H9 (cell line): ENCODE results near the gene GTF2E1. TPM values are rescaled to one million over a fixed set of nuclear protein-coding genes. Genes with fewer than 3 reads are reported as not detected.

Source experiments
- DNase-seq: peaks from one replicate; pipeline ENCODE4 v3.0.0-alpha.2; 2017
- H2AFZ ChIP-seq: one replicate; pipeline ENCODE4 v1.6.1; 2013; ENCODE audit warnings: mild to moderate bottlenecking, low read length, control low read depth, moderate library complexity
- H2AK5ac ChIP-seq: 2 replicates; pipeline ENCODE4 v1.6.1; 2013; ENCODE audit warnings: low read length, control low read depth, mixed read lengths; ENCODE audit not compliant: insufficient read length
- H2BK120ac ChIP-seq: one replicate; pipeline ENCODE4 v1.6.1; 2013; ENCODE audit warnings: low read depth, mild to moderate bottlenecking, low read length, control low read depth, inconsistent platforms; ENCODE audit not compliant: poor library complexity, severe bottlenecking
- H2BK12ac ChIP-seq: 2 replicates; pipeline ENCODE4 v1.6.1; 2013; ENCODE audit warnings: low read length, control low read depth, mixed read lengths, low read depth; ENCODE audit not compliant: insufficient read length
- H2BK15ac ChIP-seq: 2 replicates; pipeline ENCODE4 v1.6.1; 2013; ENCODE audit warnings: low read depth, low read length, control low read depth
- H2BK20ac ChIP-seq: one replicate; pipeline ENCODE4 v1.6.1; 2013; ENCODE audit warnings: low read depth, mild to moderate bottlenecking, low read length, control low read depth, inconsistent platforms; ENCODE audit not compliant: poor library complexity, severe bottlenecking
- H2BK5ac ChIP-seq: 2 replicates; pipeline ENCODE4 v1.6.1; 2013; ENCODE audit warnings: low read length, control low read depth, mixed read lengths; ENCODE audit not compliant: insufficient read length
- H3K14ac ChIP-seq: 2 replicates; pipeline ENCODE4 v1.6.1; 2013; ENCODE audit warnings: low read length, control low read depth; ENCODE audit not compliant: insufficient read depth
- H3K18ac ChIP-seq: 2 replicates; pipeline ENCODE4 v1.6.1; 2013; ENCODE audit warnings: low read depth, mild to moderate bottlenecking, mixed read lengths, low read length, control low read depth; ENCODE audit not compliant: insufficient read length
- H3K23ac ChIP-seq: 2 replicates; pipeline ENCODE4 v1.6.1; 2013; ENCODE audit warnings: low read length, control low read depth, mixed read lengths, low read depth; ENCODE audit not compliant: insufficient read length
- H3K23me2 ChIP-seq: 2 replicates; pipeline ENCODE4 v1.6.1; 2013; ENCODE audit warnings: low read depth, mild to moderate bottlenecking, mixed read lengths, low read length, control low read depth; ENCODE audit not compliant: insufficient read length, poor library complexity, severe bottlenecking
- H3K27ac ChIP-seq: 2 replicates; pipeline ENCODE4 v1.5.1; 2013; ENCODE audit warnings: low read length, control low read depth, mixed read lengths, low read depth; ENCODE audit not compliant: insufficient read length
- H3K27me3 ChIP-seq: 2 replicates; pipeline ENCODE4 v1.6.1; 2013; ENCODE audit warnings: low read length, control low read depth, inconsistent platforms; ENCODE audit not compliant: insufficient read depth
- H3K4ac ChIP-seq: 2 replicates; pipeline ENCODE4 v1.6.1; 2013; ENCODE audit warnings: low read depth, mild to moderate bottlenecking, control low read depth, inconsistent platforms, low read length, moderate library complexity
- H3K4me1 ChIP-seq: 2 replicates; pipeline ENCODE4 v1.6.1; 2013; ENCODE audit warnings: low read length, control low read depth, inconsistent platforms; ENCODE audit not compliant: insufficient read depth
- H3K4me2 ChIP-seq: 2 replicates; pipeline ENCODE4 v1.6.1; 2013; ENCODE audit warnings: low read length, control low read depth, mixed read lengths; ENCODE audit not compliant: insufficient read length, insufficient read depth
- H3K56ac ChIP-seq: 2 replicates; pipeline ENCODE4 v1.6.1; 2013; ENCODE audit warnings: low read depth, mild to moderate bottlenecking, mixed read lengths, low read length, control low read depth; ENCODE audit not compliant: insufficient read length
- H3K79me1 ChIP-seq: 2 replicates; pipeline ENCODE4 v1.6.1; 2013; ENCODE audit warnings: low read depth, mild to moderate bottlenecking, moderate library complexity, low read length, control low read depth, inconsistent platforms; ENCODE audit not compliant: insufficient read depth, poor library complexity, severe bottlenecking
- H3K79me2 ChIP-seq: 2 replicates; pipeline ENCODE4 v1.6.1; 2013; ENCODE audit warnings: low read length, control low read depth, inconsistent platforms; ENCODE audit not compliant: insufficient read depth
- H3K9ac ChIP-seq: 2 replicates; pipeline ENCODE4 v1.6.1; 2013; ENCODE audit warnings: low read length, control low read depth, mixed read lengths; ENCODE audit not compliant: insufficient read length; ENCODE audit errors: extremely low read depth
- H3K9me3 ChIP-seq: one replicate; pipeline ENCODE4 v1.6.1; 2013; ENCODE audit warnings: low read depth, low read length, inconsistent platforms; ENCODE audit not compliant: control insufficient read depth
- H3T11ph ChIP-seq: one replicate; pipeline ENCODE4 v1.6.1; 2013; ENCODE audit warnings: mild to moderate bottlenecking, low read length, control low read depth, inconsistent platforms
- H4K20me1 ChIP-seq: one replicate; pipeline ENCODE4 v1.6.1; 2013; ENCODE audit not compliant: control insufficient read depth, insufficient read length, insufficient read depth
- H4K5ac ChIP-seq: 2 replicates; pipeline ENCODE4 v1.6.1; 2013; ENCODE audit warnings: low read depth, mild to moderate bottlenecking, mixed read lengths, low read length, control low read depth; ENCODE audit not compliant: insufficient read length
- H4K8ac ChIP-seq: replicated peaks from 2 replicates; pipeline ENCODE4 v1.6.1; 2013; ENCODE audit warnings: low read length, control low read depth, mixed read lengths, low read depth; ENCODE audit not compliant: insufficient read length
- H4K91ac ChIP-seq: 2 replicates; pipeline ENCODE4 v1.6.1; 2013; ENCODE audit warnings: low read depth, mild to moderate bottlenecking, moderate library complexity, mixed read lengths, low read length, control low read depth; ENCODE audit not compliant: insufficient read length
- H3K27ac Mint-ChIP-seq, 3 experiments: 2 replicates in 2 of 3; 3 replicates in 1 of 3; pipeline ENCODE4 v1.8.0; 2020 to 2021; ENCODE audit warnings: mixed read lengths in 3 of 3, mild to moderate bottlenecking in 1 of 3, moderate library complexity in 1 of 3
- H3K27me3 Mint-ChIP-seq: 2 replicates; pipeline ENCODE4 v1.8.0; 2021; ENCODE audit warnings: low read depth, mild to moderate bottlenecking, moderate library complexity, mixed read lengths
- H3K36me3 Mint-ChIP-seq, 3 experiments: 2 replicates in 2 of 3; 3 replicates in 1 of 3; pipeline ENCODE4 v1.8.0; 2020 to 2021; ENCODE audit warnings: low read depth in 3 of 3, mixed read lengths in 3 of 3; ENCODE audit not compliant: insufficient read depth in 1 of 3
- H3K4me1 Mint-ChIP-seq, 2 experiments: 2 replicates each; pipeline ENCODE4 v1.8.0; 2020; ENCODE audit warnings: mixed read lengths in 2 of 2
- H3K4me3 Mint-ChIP-seq, 2 experiments: 2 replicates in 1 of 2; 3 replicates in 1 of 2; pipeline ENCODE4 v1.8.0; 2020 to 2021; ENCODE audit warnings: mild to moderate bottlenecking in 2 of 2, mixed read lengths in 2 of 2, moderate library complexity in 1 of 2
- H3K9me3 Mint-ChIP-seq, 2 experiments: 2 replicates in 1 of 2; 3 replicates in 1 of 2; pipeline ENCODE4 v1.8.0; 2020; ENCODE audit warnings: mild to moderate bottlenecking in 2 of 2, mixed read lengths in 2 of 2, moderate library complexity in 1 of 2
- CTCF ChIP-seq: fragments of 200-600 bp; sonication (generic); conservative IDR thresholded peaks from 3 replicates; pipeline ENCODE4 v1.8.0; 2021; ENCODE audit warnings: antibody characterized with exemption, mild to moderate bottlenecking
- WGBS: extraction: QIAGEN DNeasy Blood & Tissue Kit; methylation state at CpG from one replicate; pipeline ENCODE4 v1.1.7; 2013; ENCODE audit warnings: missing lambda C conversion rate, low lambda C conversion rate, mixed read lengths; ENCODE audit not compliant: insufficient read length; ENCODE audit errors: extremely low coverage; 5-methylcytosine and 5-hydroxymethylcytosine counted together
- total RNA-seq: library from RNA; stranded (reverse); gene quantifications from 2 replicates; pipeline ENCODE4 v1.2.1, GENCODE V29; 2021

The GTF2E1 gene
- total RNA-seq, 1 experiment from 2014 or later, result 88.8 TPM

- no peak overlapping the region for H2BK15ac ChIP-seq
- H3K79me2 ChIP-seq, result no peaks in the 10 kb centered on the region
- H4K5ac ChIP-seq, result no peak overlapping the region
- no peaks in the 10 kb centered on the region for H3K4me1 ChIP-seq
- H3K56ac ChIP-seq, result no peak overlapping the region
- H2BK12ac ChIP-seq, result no peak overlapping the region
- Mint-ChIP-seq H3K27ac (no peak overlapping the region), H3K4me3 (no peak overlapping the region), H3K27me3 (no peaks in the 10 kb centered on the region), H3K9me3 (no peaks in the 10 kb centered on the region), H3K4me1 (peaks cover 3 to 5% of the 10 kb centered on the region in 2 experiments; a peak in 1 of 4 replicates), H3K36me3 (no peaks in the 10 kb centered on the region)
- H4K8ac ChIP-seq, result no peak overlapping the region
- H3T11ph ChIP-seq, result no peak overlapping the region
- no peak overlapping the region for H3K4me2 ChIP-seq
- no peak overlapping the region for H2AK5ac ChIP-seq
- H2BK20ac ChIP-seq, result no peak overlapping the region
- no peak overlapping the region for H2BK5ac ChIP-seq
- H4K91ac ChIP-seq, result no peak overlapping the region
- TF ChIP-seq CTCF, result no peak
- no peak overlapping the region for H3K18ac ChIP-seq
- no peak overlapping the region for H3K14ac ChIP-seq
- H3K9me3 ChIP-seq, result no peaks in the 10 kb centered on the region
- no peak for DNase-seq
- no peak overlapping the region for H3K27ac ChIP-seq
- WGBS, result 100% methylated on average over 1 of the region's 1 CpG
- H3K79me1 ChIP-seq, result no peaks in the 10 kb centered on the region
- H3K23me2 ChIP-seq, result no peaks in the 10 kb centered on the region
- no peak overlapping the region for H3K9ac ChIP-seq
- no peak overlapping the region for H2AFZ ChIP-seq
- H4K20me1 ChIP-seq, result no peaks in the 10 kb centered on the region
- H3K23ac ChIP-seq, result no peak overlapping the region
- no peaks in the 10 kb centered on the region for H3K27me3 ChIP-seq
- H2BK120ac ChIP-seq, result no peak overlapping the region
- H3K4ac ChIP-seq, result no peak overlapping the region
Measured at GRCh38 chr3:120710369-120710768, 32.2 kb upstream of the GTF2E1 start.
